Activated CD4-positive, CD25-positive, alpha-beta regulatory T cell treated with anti-CD3 and anti-CD28 coated beads, Interleukin-2, amount 50 U/mL, for 16 hours (primary cell): ENCODE results near the gene SOCS7.

Experiments used
- DNase-seq: peaks from one replicate; pipeline ENCODE4 v3.0.0-alpha.2; 2020; ENCODE audit warnings: low read depth, low spot score

Gene SOCS7

GRCh38 chr17:38351412-38352222 is at the start of gene SOCS7:
Gene SOCS7, plus strand, starts transcription at chr17:38351844. Its CDS starts 209 bp downstream, at chr17:38352053.
- peak; percentile 83 for DNase-seq

- DNase-seq = no peak
Observed at GRCh38 chr17:38315497-38315896, 36.1 kb upstream of the SOCS7 start.

GRCh38 chr17:38317081-38317480 is 34.6 kb upstream of the SOCS7 start:
- no peak for DNase-seq

- no peak for DNase-seq
Observed at GRCh38 chr17:38320482-38320881, 31.2 kb upstream of the SOCS7 start.

GRCh38 chr17:38322156-38322779 is 29.4 kb upstream of the SOCS7 start:
- peak; percentile 55 for DNase-seq

- no peak for DNase-seq
Observed at GRCh38 chr17:38322897-38323296, 28.7 kb upstream of the SOCS7 start.

GRCh38 chr17:38324141-38324697 is 27.4 kb upstream of the SOCS7 start:
- no peak for DNase-seq

- no peak for DNase-seq
Observed at GRCh38 chr17:38324772-38325171, 26.9 kb upstream of the SOCS7 start.

- no peak for DNase-seq
Observed at GRCh38 chr17:38325221-38325851, 26.3 kb upstream of the SOCS7 start.

GRCh38 chr17:38326996-38327792 is 24.4 kb upstream of the SOCS7 start:
- DNase-seq = no peak

GRCh38 chr17:38327936-38328335 is 23.7 kb upstream of the SOCS7 start:
- no peak for DNase-seq

- no peak for DNase-seq
Observed at GRCh38 chr17:38328620-38329019, 23.0 kb upstream of the SOCS7 start.

- no peak for DNase-seq
Observed at GRCh38 chr17:38329284-38329683, 22.4 kb upstream of the SOCS7 start.

- DNase-seq = no peak
Observed at GRCh38 chr17:38329808-38330730, 21.6 kb upstream of the SOCS7 start.

GRCh38 chr17:38330941-38331411 is 20.7 kb upstream of the SOCS7 start:
- DNase-seq = no peak

GRCh38 chr17:38332735-38333134 is 18.9 kb upstream of the SOCS7 start:
- DNase-seq = no peak

GRCh38 chr17:38333635-38334295 is 17.9 kb upstream of the SOCS7 start:
- DNase-seq = no peak

GRCh38 chr17:38334480-38335364 is 16.9 kb upstream of the SOCS7 start:
- DNase-seq = no peak

GRCh38 chr17:38336838-38337237 is 14.8 kb upstream of the SOCS7 start:
- DNase-seq = no peak
